Natural killer cell (primary cell): ENCODE measurements around the gene TAX1BP3. TPM values are rescaled to one million over a fixed set of nuclear protein-coding genes. Genes with fewer than 3 reads are reported as not detected.

Source experiments
- ATAC-seq, 3 donors: fragments of 150-1000 bp in 2 of 3; fragments of 200-7000 bp in 1 of 3; cut with Tn5 transposase; 1 replicate in 1 of 3; 2 replicates in 2 of 3; pipeline ENCODE4 v1.10.0; 2021; ENCODE audit warnings: mild to moderate bottlenecking in 2 of 3, moderate library complexity in 2 of 3
- DNase-seq, 2 donors: peaks; one replicate each; pipeline versions ENCODE4 v3.0.0 to v3.0.0-alpha.2; 2013 to 2021; ENCODE audit warnings: mixed read lengths in 1 of 2
- H3K27ac ChIP-seq: one replicate; pipeline ENCODE4 v1.5.1; 2013; ENCODE audit warnings: mild to moderate bottlenecking, low read length
- H3K27me3 ChIP-seq: one replicate; pipeline ENCODE4 v1.6.1; 2013; ENCODE audit warnings: low read length; ENCODE audit not compliant: control insufficient read depth, insufficient read depth
- H3K36me3 ChIP-seq: one replicate; pipeline ENCODE4 v1.6.1; 2013; ENCODE audit warnings: low read length; ENCODE audit not compliant: control insufficient read depth, insufficient read depth
- H3K4me1 ChIP-seq: one replicate; pipeline ENCODE4 v1.6.1; 2013; ENCODE audit warnings: low read length; ENCODE audit not compliant: control insufficient read depth, insufficient read depth
- H3K4me3 ChIP-seq: one replicate; pipeline ENCODE4 v1.5.1; 2013; ENCODE audit warnings: low read length
- H3K9me3 ChIP-seq: one replicate; pipeline ENCODE4 v1.6.1; 2013; ENCODE audit warnings: low read length; ENCODE audit not compliant: control insufficient read depth, insufficient read depth
- H3K27ac Mint-ChIP-seq, 2 donors: one replicate each; pipeline ENCODE4 v1.8.0; 2022; ENCODE audit warnings: mild to moderate bottlenecking in 2 of 2, mixed read lengths in 2 of 2, moderate library complexity in 1 of 2
- H3K27me3 Mint-ChIP-seq, 2 donors: one replicate each; pipeline ENCODE4 v1.8.0; 2022; ENCODE audit warnings: low read depth in 2 of 2, mixed read lengths in 2 of 2
- H3K36me3 Mint-ChIP-seq: one replicate; pipeline ENCODE4 v1.8.0; 2022; ENCODE audit warnings: mixed read lengths
- H3K4me1 Mint-ChIP-seq, 2 donors: one replicate each; pipeline ENCODE4 v1.8.0; 2022; ENCODE audit warnings: mixed read lengths in 2 of 2
- H3K4me3 Mint-ChIP-seq: one replicate; pipeline ENCODE4 v1.8.0; 2022; ENCODE audit warnings: mild to moderate bottlenecking, moderate library complexity, mixed read lengths
- H3K9me3 Mint-ChIP-seq, 2 donors: one replicate each; pipeline ENCODE4 v1.8.0; 2022; ENCODE audit warnings: mixed read lengths in 2 of 2
- WGBS: methylation state at CpG from one replicate; pipeline ENCODE4 v1.1.7; 2013; ENCODE audit warnings: missing lambda C conversion rate; ENCODE audit not compliant: insufficient coverage; 5-methylcytosine and 5-hydroxymethylcytosine counted together
- intact Hi-C: fragments of 100-400 bp; cut with micrococcal nuclease; formaldehyde crosslinking; loops from one replicate; pipeline ENCODE4 v1.14.2; 2022
- total RNA-seq, 4 donors: library from RNA; stranded (reverse); fragments of 120-200 nt in 1 of 4; gene quantifications; one replicate each; pipeline versions ENCODE4 v1.2.3 to v1.2.4, GENCODE V29; 2013 to 2022
- TF ChIP-seq, protein P1 (sequence below): fragments of 200-600 bp; IDR thresholded peaks from one replicate; pipeline ENCODE4 v1.8.0; 2022; ENCODE audit warnings: antibody characterized with exemption

TAX1BP3 gene
- total RNA-seq, 3 donors from 2014 or later (not counting 1 experiment from before 2014, with no cell fraction given), result 15.1 to 17.0 (median 16.3) TPM

DNA sequence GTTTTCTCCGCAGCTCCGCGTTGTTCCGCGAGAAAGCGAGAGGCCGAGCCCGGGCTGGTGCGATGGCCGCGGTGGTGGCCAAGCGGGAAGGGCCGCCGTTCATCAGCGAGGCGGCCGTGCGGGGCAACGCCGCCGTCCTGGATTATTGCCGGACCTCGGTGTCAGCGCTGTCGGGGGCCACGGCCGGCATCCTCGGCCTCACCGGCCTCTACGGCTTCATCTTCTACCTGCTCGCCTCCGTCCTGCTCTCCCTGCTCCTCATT is 638 bp upstream of the TAX1BP3 start:
- Mint-ChIP-seq H3K36me3 (no peaks in the 10 kb centered on the region), H3K27ac (peak overlapping the region; percentile 88 to 93), H3K4me1 (peaks cover 8 to 17% of the 10 kb centered on the region in 2 donors), H3K9me3 (no peaks in the 10 kb centered on the region), H3K27me3 (no peaks in the 10 kb centered on the region), H3K4me3 (peak overlapping the region; percentile 94)
- Histone ChIP-seq H3K9me3 (no peaks in the 10 kb centered on the region), H3K4me1 (peaks cover 21% of the 10 kb centered on the region), H3K27ac (peak overlapping the region; percentile 84), H3K36me3 (no peaks in the 10 kb centered on the region), H3K4me3 (peak overlapping the region; percentile 99), H3K27me3 (no peaks in the 10 kb centered on the region)
- DNase-seq (no peak), ATAC-seq (no peak)
- intact Hi-C loops, result no loop called here
- TF ChIP-seq, protein P1, sequence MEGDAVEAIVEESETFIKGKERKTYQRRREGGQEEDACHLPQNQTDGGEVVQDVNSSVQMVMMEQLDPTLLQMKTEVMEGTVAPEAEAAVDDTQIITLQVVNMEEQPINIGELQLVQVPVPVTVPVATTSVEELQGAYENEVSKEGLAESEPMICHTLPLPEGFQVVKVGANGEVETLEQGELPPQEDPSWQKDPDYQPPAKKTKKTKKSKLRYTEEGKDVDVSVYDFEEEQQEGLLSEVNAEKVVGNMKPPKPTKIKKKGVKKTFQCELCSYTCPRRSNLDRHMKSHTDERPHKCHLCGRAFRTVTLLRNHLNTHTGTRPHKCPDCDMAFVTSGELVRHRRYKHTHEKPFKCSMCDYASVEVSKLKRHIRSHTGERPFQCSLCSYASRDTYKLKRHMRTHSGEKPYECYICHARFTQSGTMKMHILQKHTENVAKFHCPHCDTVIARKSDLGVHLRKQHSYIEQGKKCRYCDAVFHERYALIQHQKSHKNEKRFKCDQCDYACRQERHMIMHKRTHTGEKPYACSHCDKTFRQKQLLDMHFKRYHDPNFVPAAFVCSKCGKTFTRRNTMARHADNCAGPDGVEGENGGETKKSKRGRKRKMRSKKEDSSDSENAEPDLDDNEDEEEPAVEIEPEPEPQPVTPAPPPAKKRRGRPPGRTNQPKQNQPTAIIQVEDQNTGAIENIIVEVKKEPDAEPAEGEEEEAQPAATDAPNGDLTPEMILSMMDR, result no peak
- under 1% methylated on average over 32 of the region's 32 CpGs for WGBS

DNA sequence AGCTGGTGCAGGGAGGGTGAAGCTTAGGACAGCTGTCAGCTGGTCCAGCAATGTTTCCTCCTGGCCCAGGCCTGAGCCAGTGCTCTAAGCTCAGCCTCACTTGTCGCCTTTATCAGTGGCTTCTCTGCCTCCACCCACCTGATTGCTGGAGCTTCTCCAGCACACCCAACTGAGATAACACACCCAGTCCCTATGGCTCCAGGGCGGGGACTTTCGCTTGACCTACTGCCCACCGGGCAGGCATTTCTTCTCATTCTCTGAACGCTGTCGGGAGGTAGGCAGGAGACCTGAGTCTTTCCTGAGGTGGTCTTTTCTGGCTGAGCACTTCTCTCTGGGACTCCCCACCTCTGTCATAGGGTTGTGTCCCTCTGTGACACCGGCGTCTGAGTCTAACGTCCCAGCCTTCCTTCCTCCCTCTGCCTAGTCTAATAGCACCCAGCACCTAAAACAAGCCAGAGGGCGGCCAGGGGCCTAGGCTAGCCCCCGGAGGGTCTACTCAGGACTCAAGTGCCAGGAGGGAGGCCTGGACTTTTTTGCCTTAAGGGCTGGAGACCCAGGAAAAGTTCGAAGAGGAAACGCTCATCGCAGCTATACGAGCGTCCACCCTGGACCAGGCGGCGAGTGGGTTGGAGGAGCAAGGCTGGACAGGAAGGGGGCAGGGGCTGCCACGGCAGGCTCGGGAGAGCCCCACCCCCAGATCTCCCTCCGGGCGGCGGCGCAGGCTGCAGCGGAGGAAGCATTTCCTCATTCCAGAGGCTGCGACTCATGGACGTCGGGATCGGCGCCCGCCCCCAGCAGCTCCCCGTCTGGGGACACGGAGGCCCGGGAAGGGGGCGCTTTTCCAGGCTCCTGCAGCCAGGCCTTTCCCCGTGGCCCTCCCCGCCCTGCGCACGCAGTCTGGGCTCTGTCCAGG is 756 bp downstream of the TAX1BP3 start:
- WGBS, result 17% methylated on average over 39 of the region's 39 CpGs
- Histone ChIP-seq H3K36me3 (no peaks in the 10 kb centered on the region), H3K27ac (no peak overlapping the region), H3K4me1 (peaks cover 21% of the 10 kb centered on the region), H3K4me3 (peak overlapping the region; percentile 99), H3K27me3 (no peaks in the 10 kb centered on the region), H3K9me3 (no peaks in the 10 kb centered on the region)
- Mint-ChIP-seq H3K36me3 (no peaks in the 10 kb centered on the region), H3K9me3 (no peaks in the 10 kb centered on the region), H3K27ac (peak overlapping the region in 1 of 2 donors; percentile 93), H3K27me3 (no peaks in the 10 kb centered on the region), H3K4me3 (peak overlapping the region; percentile 84), H3K4me1 (peaks cover 8 to 17% of the 10 kb centered on the region in 2 donors)
- peak; percentile 0 to 3 (median 1) for ATAC-seq
- intact Hi-C loops, result loop anchor here (1.0 kb wide), 1 partner anchor 31 kb away; the partner anchor contains the start of genes CTNS and SHPK
- peak in 1 of 2 donors; percentile 22 for DNase-seq
- TF ChIP-seq, protein P1, result no peak

DNA sequence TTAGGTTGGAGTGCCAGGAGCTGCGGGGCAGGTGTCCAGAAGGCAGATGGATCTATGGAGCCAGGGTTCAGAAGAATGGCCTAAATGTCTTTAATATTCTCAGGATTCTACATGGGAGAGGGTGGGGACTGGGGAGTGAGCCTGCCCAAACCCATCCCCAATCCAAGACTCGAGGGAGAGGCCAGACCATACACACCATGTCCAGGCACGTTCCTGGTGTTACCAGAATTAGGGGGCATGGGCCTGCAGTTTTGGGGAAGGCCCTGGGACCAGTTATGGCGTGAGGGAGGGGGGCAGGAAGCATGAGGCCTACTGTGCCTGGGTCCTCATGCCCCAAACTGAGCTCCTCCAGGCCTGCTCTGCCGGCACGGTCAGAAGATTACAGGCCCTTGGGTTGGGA is 1.9 kb downstream of the TAX1BP3 start:
- DNase-seq, result no peak
- Histone ChIP-seq H3K4me1 (peaks cover 21% of the 10 kb centered on the region), H3K4me3 (no peak overlapping the region), H3K9me3 (no peaks in the 10 kb centered on the region), H3K27me3 (no peaks in the 10 kb centered on the region), H3K27ac (no peak overlapping the region), H3K36me3 (no peaks in the 10 kb centered on the region)
- no peaks in the 10 kb centered on the region for H3K9me3 Mint-ChIP-seq
- H3K4me3 Mint-ChIP-seq, result peak overlapping the region; percentile 80
- WGBS, result 100% methylated on average over 5 of the region's 6 CpGs
- no peaks in the 10 kb centered on the region for H3K27me3 Mint-ChIP-seq
- no peaks in the 10 kb centered on the region for H3K36me3 Mint-ChIP-seq
- peaks cover 8 to 17% of the 10 kb centered on the region in 2 donors for H3K4me1 Mint-ChIP-seq
- intact Hi-C loops, result no loop called here
- no peak overlapping the region for H3K27ac Mint-ChIP-seq
- no peak for ATAC-seq
- TF ChIP-seq, protein P1, result no peak
